Amniotic epithelial cell (primary cell): ENCODE results near the gene PHKA1.
A peak's percentile ranks its signal among the peaks of the same experiment; 100 is the strongest.
"Not testable (repeated sequence)": the region's sequence is repeated elsewhere in the genome, so short reads cannot be mapped to it uniquely, and the experiment has no call there.

Experiments used
- DNase-seq: peaks from one replicate; pipeline ENCODE4 v3.0.0-alpha.2; 2010; ENCODE audit warnings: low read depth

The PHKA1 gene

DNA sequence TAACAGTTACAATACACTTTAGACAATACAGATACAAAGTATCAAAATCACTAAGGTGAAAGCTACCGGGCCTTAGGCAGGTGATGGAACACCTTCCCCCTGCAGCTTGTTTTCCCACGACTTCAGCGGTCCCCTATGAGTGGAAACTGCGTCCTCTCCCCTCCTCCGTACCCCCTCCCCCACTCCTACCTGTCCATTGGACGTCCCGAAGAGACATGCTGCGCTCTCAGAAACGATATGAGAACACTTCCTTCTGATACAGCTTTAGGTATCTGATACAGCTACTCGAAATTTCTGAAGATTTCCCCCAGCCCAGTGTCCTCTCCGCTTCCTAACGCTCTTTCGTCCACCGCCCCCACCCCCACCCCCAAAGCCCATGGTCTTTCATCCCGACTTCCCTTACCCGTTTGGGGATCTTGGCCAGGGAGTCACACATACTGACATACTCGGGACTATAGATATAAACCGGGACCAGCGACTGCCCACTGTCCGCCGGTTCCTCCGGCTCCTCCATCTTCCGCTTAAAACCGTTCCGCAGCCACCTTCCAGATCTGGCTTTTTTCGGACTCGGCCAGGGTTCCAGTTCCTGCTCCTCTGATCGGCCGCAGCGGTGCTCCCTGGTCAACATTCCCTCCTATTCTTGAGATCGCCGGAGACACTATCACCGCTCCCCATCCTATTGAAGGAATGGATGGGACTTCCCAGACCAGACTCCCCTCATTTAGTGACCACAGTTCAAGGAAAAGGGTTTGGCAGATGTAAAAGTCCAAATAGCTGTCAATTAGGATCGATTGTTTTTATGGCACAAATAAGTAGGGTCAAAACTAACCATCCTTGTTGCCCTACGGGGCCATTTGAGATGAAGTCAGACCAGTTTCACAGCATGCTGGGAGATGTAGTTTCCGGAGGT lies 141.6 kb downstream of the PHKA1 start, which contains the start of gene HDAC8:
Gene HDAC8, minus strand, starts transcription at position 596 of the 910 bp plus-strand sequence. Its CDS starts 82 bp downstream, at position 514.
- peak; percentile 84 for DNase-seq

DNA sequence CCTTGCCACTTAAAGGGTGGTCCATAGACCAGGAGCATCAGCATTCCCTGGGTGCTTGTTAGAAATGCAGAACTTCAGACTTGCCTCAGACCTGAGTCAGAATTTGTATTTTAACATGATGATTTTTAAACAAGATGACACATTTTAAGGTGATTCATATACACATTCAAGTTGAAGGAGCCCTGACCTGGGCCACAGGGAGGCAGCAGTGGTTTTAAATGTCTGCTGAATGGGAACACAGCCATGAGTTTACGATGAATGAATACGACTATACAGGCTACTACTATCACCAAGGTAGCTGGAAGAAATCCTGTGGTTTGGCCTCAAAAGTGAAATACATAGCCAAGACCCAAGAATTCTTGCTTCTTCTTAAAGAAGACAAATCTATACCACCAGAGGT lies 144.3 kb downstream of the PHKA1 start:
- peak; percentile 90 for DNase-seq

- peak; percentile 78 for DNase-seq
Observed at GRCh38 chrX:72568406-72569092, 145.6 kb downstream of the PHKA1 start.

- DNase-seq, result peak; percentile 37
Observed at GRCh38 chrX:72566448-72566847, 147.7 kb downstream of the PHKA1 start.

DNA sequence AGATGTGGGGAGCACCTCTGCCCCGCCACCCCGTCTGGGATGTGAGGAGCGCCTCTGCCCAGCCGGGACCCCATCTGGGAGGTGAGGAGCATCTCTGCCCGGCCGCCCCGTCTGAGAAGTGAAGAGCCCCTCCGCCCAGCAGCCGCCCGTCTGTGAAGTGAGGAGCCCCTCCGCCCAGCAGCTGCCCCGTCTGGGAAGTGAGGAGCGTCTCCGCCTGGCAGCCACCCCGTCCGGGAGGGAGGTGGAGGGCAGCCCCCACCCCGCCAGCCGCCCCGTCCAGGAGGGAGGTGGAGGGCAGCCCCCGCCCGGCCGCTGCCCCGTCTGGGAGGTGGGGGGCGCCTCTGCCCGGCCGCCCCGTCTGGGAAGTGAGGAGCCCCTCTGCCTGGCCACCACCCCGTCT lies 154.5 kb downstream of the PHKA1 start:
- DNase-seq, result not testable (repeated sequence)

GRCh38 chrX:72554448-72555140 lies 159.5 kb downstream of the PHKA1 start:
- DNase-seq, result peak; percentile 72

DNA sequence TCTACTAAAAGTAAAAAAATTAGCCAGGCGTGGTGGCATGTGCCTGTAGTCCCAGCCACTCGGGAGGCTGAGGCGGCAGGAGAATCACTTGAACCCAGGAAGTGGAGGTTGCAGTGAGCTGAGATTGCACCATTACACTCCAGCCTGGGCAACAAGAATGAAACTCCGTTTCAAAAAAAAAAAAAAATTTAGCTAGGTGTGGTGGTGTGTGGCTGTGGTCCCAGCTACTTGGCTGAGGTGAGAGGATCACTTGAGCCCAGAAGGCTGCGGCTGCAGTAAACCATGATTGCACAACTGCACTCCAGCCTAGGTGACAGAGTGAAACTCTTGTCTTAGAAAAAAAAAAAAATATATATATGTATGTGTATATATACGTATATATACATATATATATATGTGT lies 161.7 kb downstream of the PHKA1 start:
- not testable (repeated sequence) for DNase-seq

DNA sequence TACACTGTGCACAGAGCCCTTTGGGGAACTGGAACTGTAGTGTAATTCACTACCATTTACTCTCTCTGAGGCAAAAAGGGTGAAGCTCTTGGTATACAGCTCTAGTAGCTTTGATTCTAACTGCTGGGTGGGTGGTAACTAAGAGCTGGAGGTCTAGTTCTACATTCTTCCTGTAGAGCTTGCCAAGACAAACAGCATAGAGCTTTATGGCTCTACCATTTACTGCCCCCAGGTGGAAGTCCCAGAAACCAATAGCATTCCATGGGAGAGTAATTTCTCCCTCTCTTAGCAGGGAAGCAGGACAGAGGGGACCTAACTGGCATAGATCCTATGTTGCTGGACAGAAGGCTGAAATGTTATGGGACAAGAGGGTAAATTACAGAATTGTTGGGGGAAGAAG lies 168.1 kb downstream of the PHKA1 start:
- no peak for DNase-seq

- DNase-seq, result peak; percentile 22
Observed at GRCh38 chrX:72540318-72540717, 173.8 kb downstream of the PHKA1 start.

GRCh38 chrX:72539822-72540221 lies 174.3 kb downstream of the PHKA1 start:
- no peak for DNase-seq

- DNase-seq, result no peak
Observed at GRCh38 chrX:72536542-72536941, 177.6 kb downstream of the PHKA1 start.

GRCh38 chrX:72532366-72532765 lies 181.7 kb downstream of the PHKA1 start:
- peak; percentile 20 for DNase-seq
